Measurements from ENCODE around the gene SLC41A1.

The SLC41A1 gene

GRCh38 chr1:205786601-205787000 is 26.4 kb downstream of the SLC41A1 start:
- H3K36me3 ChIP-seq, result no peaks in the 10 kb centered on the region
- DNase-seq, result no peak
- TF ChIP-seq CTCF (IDR thresholded peaks at IDR 0.05; ENCODE audit: low read depth, low read length), result no peak
- no peaks in the 10 kb centered on the region for H3K9me3 ChIP-seq
- no peak overlapping the region for H3K4me3 ChIP-seq (ENCODE audit: low read depth, low read length)
- H3K27me3 ChIP-seq, result no peaks in the 10 kb centered on the region
- no peaks in the 10 kb centered on the region for H3K4me1 ChIP-seq

- Histone ChIP-seq H3K4me3 (ENCODE audit: low read depth, low read length) (no peak overlapping the region), H3K9me3 (no peaks in the 10 kb centered on the region), H3K36me3 (no peaks in the 10 kb centered on the region), H3K4me1 (no peaks in the 10 kb centered on the region), H3K27me3 (no peaks in the 10 kb centered on the region; the same call in 1 of the 2 replicates)
- no peak for DNase-seq
- TF ChIP-seq CTCF (IDR thresholded peaks at IDR 0.05; ENCODE audit: low read depth, low read length), result no peak
Measured at GRCh38 chr1:205785446-205785845, 27.6 kb downstream of the SLC41A1 start.

- no peak for TF ChIP-seq CTCF (IDR thresholded peaks at IDR 0.05; ENCODE audit: low read depth, low read length)
- Histone ChIP-seq H3K9me3 (no peaks in the 10 kb centered on the region), H3K4me1 (no peaks in the 10 kb centered on the region), H3K27me3 (no peaks in the 10 kb centered on the region; the same call in 1 of the 2 replicates), H3K36me3 (no peaks in the 10 kb centered on the region), H3K4me3 (ENCODE audit: low read depth, low read length) (no peak overlapping the region)
- DNase-seq, result no peak
Measured at GRCh38 chr1:205783904-205784303, 29.1 kb downstream of the SLC41A1 start.

- no peaks in the 10 kb centered on the region for H3K9me3 ChIP-seq
- H3K4me1 ChIP-seq, result no peaks in the 10 kb centered on the region
- no peak for DNase-seq
- H3K4me3 ChIP-seq (ENCODE audit: low read depth, low read length), result no peak overlapping the region
- H3K27me3 ChIP-seq, result no peaks in the 10 kb centered on the region; the same call in 1 of the 2 replicates
- no peaks in the 10 kb centered on the region for H3K36me3 ChIP-seq
- TF ChIP-seq CTCF (IDR thresholded peaks at IDR 0.05; ENCODE audit: low read depth, low read length), result no peak
Measured at GRCh38 chr1:205783433-205783795, 29.6 kb downstream of the SLC41A1 start.

GRCh38 chr1:205782627-205783432 is 30.2 kb downstream of the SLC41A1 start:
- Histone ChIP-seq H3K4me1 (no peaks in the 10 kb centered on the region), H3K27me3 (no peaks in the 10 kb centered on the region; the same call in none of the 2 replicates), H3K4me3 (ENCODE audit: low read depth, low read length) (no peak overlapping the region), H3K36me3 (no peaks in the 10 kb centered on the region), H3K9me3 (no peaks in the 10 kb centered on the region)
- no peak for DNase-seq
- TF ChIP-seq CTCF (IDR thresholded peaks at IDR 0.05; ENCODE audit: low read depth, low read length), result no peak

GRCh38 chr1:205780335-205780734 is 32.7 kb downstream of the SLC41A1 start:
- DNase-seq, result no peak
- H3K27me3 ChIP-seq, result no peaks in the 10 kb centered on the region; the same call in none of the 2 replicates

More at GRCh38 chr1:205780335-205780734, 32.7 kb downstream of the SLC41A1 start:
- Histone ChIP-seq H3K9me3 (no peaks in the 10 kb centered on the region), H3K4me1 (no peaks in the 10 kb centered on the region), H3K36me3 (no peaks in the 10 kb centered on the region), H3K4me3 (ENCODE audit: low read depth, low read length) (no peak overlapping the region)
- no peak for TF ChIP-seq CTCF (IDR thresholded peaks at IDR 0.05; ENCODE audit: low read depth, low read length)

Data from BE2C (cell line).